HG03342 (cell line): ENCODE measurements around the gene RNF213.
"Not testable (repeated sequence)": the region's sequence is repeated elsewhere in the genome, so short reads cannot be mapped to it uniquely, and the experiment has no call there.

Experiments
- ATAC-seq: cut with Tn5 transposase; IDR thresholded peaks from one replicate; pipeline ENCODE4 v1.9.1; 2021; ENCODE audit warnings: mild to moderate bottlenecking, moderate library complexity; ENCODE audit not compliant: unreplicated experiment

The RNF213 gene

DNA sequence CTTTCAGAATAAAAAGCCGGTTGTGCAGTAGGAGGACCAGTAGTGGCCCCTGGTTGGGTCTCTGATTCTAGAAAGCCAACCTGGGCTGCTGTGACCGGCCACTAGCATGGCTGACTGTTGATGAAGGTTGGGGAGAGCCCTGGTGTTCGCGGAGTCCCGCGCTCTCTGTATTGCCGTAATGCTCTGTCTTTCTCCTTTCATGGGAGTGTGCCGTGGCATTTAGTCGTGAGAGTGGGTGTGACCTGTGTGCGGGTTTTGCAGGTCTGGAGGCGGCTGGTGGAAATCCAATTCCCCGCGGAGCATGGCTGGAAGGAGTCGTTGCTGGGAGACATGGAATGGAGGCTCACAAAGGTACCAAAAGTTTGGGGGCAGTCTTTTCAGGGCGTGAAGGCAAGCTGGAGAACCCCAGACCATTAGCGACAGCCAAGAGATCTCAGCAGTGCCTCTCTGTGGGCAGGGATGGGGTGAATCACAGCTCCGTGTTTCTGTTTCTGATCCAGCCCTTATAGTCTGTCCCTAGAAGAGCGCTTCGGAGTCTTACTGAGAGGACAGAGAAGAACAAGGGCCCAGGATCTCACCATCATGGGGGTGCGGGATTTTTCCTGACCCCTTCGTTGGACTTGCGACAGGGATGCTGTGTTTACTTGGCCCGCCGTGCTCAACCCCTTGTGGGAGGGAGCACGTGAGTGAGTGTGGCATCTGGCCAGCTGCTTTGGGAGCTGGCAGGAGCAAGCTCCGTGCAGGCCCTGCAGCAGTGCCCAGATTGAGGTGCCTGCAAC, 56.5 kb downstream of the RNF213 start:
- ATAC-seq: no peak

DNA sequence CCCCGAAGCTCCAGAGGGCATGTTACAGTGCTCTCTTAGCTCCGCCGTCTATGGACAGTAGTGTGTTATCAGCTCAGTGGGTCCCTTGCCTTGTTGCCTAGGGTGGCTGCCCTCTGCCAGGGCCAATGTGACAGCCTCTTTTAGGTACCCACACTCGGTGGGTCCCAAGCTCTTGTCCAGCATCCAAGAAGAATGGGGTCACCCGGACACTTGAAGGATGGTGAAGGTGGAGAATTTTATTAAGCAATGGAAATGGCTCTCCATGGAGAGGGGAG, 57.0 kb downstream of the RNF213 start:
- no peak for ATAC-seq

DNA sequence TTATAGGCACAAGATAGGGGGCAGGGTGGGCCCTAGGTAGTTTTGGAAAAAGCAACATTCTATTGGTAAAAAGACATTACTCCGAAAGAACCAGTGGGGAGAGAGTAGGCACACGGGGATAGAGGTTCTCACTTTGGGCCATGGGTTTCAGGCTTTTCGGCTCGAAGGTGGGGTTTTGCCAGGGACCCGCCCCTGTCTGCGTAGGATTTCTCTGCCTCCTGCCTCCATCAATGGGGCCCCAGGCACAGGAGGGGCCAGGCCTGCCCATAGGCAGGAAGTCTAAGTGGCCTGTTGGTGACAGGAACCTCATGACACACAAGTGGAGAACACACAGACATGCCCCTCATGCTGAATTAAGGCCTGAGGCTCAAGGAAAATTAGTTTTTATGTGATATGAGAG, 57.5 kb downstream of the RNF213 start:
- ATAC-seq: no peak

DNA sequence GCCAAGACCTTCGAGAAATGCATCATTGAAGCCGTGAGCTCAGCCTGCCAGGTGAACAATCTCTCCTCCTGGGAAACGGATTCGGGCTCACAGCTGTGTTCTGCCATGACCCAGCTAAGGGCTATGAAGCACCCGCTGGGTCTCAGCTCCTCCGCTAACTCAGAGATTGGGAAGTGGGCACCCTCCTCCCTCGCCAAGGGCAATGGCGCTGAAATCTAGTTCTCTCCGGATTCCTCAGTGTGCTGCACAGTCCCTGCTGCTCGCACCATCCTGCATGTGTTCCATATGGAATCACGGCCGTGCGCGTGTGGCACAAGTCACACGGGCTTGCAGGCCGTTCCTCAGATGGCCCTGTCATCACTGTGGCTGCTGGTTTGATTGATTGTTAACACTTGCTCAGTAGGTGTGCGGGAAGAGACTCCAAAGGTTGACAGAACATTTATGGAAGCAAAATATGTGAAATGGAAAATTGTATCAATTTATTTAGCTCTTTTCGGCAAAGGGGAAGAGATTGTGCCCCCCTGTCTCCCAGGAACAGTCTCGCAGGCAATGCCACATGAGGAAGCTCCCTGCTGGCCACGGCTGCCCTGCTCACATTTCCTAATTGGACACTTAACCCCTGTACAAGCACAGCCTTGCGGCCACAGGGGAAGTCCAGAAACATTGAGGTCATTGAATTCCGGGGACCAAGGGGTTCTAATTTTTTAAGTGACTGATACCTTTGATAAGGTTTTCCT, 58.8 kb downstream of the RNF213 start:
- no peak for ATAC-seq

DNA sequence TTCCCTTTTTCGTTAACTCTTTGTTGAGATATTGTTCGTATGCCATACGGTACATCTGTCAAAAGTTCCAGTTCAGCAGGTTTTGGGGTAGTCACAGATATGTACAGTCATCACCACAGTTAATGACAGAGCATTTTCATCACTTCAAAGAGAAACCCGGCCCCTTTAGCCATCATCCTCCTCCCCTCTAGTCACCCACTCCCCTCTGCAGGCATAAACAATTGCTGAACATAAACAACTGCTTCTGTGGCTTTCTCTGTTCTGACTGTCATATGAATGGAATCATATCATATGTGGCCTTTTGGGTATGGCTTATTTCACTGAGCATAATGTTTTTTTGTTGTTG, 59.3 kb downstream of the RNF213 start:
- ATAC-seq: no peak

DNA sequence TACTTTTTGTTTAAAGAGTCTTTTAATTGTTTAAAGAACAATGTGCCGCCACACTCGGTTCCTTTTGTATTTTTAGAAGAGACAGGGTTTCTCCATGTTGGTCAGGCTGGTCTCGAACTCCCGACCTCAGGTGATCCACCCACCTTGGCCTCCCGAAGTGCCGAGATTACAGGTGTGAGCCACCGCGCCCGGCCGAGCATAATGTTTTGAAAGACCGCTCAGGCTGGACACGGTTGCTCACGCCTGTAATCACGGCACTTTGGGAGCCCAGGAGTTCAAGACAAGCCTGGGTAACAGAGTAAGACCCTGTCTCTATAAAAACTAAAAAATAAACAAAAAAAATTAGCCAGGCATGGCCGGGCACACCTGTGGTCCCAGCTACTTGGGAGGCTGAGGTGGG, 59.8 kb downstream of the RNF213 start:
- no peak for ATAC-seq

DNA sequence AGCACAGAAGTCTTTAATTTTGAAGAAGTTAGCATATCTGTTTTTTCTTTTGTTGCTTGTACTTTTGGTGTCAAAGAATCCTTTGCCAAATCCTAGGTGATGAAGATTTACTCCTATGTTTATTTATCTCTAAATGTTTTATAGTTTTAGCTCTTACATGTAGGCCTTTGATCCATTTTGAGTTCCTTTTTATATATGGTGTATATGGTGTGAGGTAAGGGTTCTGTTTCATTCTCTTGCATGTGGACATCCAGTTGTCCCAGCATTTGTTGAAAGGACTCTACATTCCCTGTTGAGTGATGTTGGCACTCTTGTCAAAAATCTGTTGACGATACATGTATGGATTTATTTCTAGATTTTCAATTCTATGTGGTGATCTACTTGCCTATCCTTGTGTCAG, 62.2 kb downstream of the RNF213 start:
- ATAC-seq: no peak

DNA sequence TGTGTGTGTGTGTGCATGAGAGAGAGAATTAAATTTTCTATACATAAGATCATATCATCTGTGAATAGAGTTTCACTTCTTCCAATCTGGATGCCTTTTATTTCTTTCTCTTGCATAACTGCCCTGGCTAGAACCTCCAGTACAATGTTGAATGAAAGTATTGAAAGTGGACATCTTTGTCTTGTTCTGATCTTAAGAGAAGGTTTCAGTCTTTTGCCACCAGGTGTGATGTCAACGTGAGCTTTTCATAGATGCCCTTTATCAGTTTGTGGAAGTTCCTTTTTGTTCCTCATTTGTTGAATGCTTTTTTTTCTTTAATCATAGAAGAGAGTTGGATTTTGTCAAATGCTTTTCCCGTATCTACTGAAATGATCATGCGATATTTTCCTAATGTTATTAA, 63.3 kb downstream of the RNF213 start:
- ATAC-seq: no peak

DNA sequence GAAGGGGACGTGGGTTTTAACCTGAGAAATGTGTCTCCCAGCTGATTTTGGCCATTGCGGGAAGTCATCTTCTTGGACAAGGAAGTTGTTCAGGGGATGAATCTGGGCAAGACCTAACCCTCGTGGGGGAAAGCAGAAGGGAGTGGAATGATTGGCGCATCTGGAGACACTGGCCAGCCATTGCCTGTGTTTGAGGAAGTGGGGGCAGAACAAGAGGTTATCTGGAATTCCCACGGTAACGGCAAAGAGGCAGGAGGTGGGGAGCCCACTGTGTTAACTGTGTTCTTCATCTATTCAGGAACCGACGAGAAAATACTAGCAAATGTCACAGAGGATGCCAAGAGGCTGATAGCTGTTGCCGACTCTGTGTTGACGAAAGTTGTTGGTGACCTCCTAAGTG, 66.9 kb downstream of the RNF213 start:
- ATAC-seq: no peak

DNA sequence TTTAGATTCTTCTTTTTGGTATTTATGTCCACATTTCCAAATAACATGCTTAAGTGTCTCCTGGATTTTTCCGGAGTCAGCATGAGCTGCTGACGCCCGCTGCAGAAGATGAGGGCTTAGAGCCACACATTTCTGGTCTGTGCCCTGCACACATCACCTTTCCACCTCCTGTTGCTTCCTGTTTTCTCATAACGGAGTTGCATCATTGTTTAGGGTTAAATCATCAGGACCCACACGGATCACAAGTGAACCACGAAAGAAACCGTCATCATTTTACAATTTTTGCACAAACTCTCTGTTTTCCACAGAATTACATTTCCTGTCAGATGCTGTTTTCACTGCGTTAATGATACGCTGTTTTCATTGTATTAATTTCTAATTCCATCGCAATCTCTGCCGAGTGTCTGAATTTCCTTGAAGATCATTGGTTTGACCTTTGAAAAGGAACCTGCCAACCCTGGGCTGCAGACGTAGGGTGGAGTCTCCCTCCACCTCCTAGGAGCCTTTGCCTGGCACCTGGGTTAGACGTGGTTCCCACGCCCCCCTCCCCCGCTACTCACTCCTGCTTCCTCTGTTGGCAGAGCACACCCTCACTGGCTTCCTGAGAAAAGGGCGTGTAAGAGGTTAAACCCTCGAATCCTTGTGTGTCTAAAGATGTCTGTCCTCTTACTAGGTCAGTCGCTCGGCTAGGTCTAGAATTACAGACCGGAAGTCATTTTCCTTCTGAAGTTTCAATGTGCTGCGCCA, 68.2 kb downstream of the RNF213 start:
- no peak for ATAC-seq

DNA sequence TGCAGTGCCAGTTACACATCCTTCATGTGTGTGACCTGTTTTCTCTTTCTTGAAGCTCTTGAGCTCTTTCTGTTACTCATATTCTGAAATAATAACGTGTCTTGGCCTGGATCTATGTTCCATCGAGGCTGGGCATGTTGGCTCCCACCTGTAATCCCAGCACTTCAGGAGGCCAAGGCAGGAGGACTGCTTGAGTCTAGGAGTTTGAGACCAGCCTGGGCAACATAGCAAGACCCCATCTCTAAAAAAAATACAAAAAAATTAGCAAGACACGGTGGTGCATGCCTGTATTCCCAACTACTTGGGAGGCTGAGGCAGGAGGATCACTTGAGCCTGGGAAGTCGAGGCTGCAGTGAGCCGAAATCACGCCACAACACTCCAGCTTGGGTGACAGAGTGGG, 68.8 kb downstream of the RNF213 start:
- ATAC-seq: not testable (repeated sequence)

DNA sequence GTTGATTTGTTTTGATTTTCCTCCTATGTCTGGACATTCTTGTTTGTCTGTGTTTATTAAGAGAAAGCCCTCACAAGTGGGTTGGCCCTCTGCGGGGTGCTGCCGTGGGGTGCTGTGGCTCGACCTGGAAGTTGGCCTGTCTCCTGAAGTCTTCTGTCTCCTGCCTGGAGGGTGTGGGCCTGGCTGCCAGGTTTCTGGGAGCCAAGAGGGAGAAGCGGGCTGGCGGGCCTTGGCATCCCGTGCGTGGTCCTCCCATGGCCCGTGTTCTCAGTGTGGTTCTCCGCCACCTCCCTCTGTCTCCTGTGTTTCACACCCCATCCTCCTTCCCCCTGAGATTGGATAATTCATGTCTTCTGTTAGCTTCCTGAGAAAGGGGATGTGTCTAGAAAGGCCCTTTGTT, 69.6 kb downstream of the RNF213 start:
- ATAC-seq: no peak

DNA sequence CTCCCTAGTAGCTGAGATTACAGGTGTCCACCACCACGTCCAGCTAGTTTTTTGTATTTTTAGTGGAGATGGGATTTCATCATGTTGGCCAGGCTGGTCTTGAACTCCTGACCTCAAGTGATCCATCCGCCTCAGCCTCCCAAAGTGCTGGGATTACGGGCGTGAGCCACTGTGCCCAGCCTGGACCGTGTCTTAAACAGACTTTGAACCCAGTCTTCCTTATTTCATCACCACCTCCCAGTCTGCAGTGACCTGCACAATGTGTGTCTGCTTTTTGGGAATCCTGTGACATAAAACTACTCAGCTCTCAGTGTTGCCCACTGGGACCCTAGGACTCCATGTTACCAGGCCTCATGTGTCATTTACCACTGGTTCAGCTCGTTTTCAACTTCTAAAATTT, 70.3 kb downstream of the RNF213 start:
- not testable (repeated sequence) for ATAC-seq

DNA sequence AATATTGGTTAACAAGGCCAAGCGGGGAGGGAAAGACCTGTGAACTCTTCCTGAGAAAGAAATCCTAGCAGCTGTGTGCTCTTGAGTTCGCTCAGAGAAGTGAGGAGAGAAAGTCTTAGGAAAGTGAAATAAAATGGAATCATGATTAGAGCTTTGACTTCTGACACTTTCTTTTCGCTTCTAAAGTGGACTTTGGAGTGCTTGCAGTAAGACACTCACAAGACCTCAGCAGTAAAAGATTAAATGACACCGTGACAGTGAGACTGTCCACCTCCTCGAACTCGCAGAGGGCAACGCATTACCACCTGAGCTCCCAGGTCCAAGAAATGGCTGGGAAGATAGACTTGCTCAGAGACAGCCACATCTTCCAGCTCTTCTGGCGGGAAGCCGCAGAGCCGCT, 71.2 kb downstream of the RNF213 start:
- no peak for ATAC-seq

DNA sequence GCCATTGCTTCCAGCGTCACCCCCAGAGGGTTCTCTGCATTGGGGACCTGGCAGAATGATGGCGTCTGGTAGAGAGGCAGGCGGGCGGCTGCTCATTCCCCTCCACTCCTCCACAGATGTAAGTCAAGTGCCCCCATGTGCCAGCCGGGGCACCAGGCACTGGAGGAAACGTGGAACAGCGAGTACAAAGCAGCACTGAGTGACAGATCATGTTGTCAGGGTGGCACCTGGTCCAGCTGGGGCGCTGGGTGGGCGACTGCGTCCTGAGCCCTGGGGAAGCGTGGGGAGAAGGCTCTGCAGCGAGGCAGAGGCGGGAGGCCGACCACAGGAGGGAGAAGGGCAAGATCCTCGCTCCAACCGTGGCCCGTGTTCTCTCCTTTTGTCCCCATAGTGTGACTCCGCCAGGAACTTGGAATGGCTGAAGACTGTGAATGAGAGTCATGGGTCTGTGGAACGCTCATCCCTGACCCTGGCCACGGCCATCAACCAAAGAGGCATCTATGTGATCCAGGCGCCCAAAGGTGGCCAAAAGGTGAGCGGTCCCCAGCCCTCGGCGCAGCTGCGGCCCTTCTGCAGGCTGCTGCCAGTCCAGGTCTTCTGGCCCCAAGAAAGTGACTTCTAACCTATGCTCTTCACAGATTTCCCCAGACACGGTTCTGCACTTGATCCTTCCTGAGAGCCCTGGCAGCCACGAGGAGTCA, 76.7 kb downstream of the RNF213 start:
- no peak for ATAC-seq

DNA sequence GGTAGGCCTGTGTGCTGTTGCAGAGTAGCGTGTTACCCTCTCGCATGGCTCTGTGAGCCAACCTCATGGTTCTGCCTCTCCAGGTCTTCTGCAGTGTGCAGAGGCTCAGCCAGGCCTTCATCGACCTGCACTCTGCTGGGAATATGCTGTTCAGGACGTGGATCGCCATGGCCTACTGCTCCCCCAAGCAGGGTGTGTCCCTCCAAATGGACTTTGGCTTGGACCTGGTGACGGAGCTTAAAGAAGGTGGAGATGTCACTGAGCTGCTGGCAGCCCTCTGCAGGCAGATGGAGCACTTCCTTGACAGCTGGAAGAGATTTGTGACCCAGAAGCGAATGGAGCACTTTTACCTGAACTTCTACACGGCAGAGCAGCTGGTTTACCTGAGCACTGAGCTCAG, 78.5 kb downstream of the RNF213 start:
- no peak for ATAC-seq

DNA sequence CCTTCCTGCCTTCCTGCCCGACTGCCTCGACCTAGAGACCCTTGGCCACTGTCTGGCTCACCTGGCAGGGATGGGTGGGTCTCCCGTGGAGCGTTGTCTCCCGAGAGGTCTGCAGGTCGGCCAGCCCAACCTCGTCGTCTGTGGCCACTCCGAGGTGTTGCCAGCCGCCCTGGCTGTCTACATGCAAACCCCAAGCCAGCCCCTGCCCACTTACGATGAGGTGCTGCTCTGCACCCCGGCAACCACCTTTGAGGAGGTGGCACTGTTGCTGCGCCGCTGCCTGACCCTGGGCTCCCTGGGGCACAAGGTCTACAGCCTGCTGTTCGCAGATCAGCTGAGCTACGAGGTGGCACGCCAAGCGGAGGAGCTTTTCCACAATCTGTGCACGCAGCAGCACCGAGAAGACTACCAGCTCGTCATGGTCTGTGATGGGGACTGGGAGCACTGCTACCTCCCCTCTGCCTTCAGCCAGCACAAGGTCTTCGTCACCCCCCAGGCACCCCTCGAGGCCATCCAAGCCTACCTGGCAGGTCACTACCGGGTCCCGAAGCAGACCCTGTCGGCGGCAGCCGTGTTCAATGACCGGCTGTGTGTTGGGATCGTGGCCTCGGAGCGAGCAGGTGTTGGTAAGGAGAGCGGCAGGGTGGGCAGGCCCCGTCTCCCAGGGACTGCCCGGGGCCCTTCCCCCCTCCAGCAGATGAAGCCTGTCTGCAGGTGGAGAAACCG, 79.2 kb downstream of the RNF213 start:
- no peak for ATAC-seq

DNA sequence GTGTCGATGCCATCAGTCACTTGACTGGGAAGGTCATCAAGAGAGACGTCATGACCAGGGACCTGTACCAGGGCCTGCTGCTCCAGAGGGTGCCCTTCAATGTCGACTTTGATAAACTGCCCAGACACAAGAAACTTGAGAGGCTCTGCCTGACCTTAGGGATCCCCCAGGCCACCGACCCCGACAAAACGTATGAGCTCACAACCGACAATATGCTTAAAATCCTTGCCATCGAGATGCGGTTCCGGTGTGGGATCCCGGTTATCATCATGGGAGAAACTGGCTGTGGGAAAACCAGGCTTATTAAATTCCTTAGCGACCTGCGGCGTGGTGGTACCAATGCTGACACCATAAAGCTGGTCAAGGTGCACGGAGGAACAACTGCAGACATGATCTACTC, 84.7 kb downstream of the RNF213 start:
- ATAC-seq: no peak

DNA sequence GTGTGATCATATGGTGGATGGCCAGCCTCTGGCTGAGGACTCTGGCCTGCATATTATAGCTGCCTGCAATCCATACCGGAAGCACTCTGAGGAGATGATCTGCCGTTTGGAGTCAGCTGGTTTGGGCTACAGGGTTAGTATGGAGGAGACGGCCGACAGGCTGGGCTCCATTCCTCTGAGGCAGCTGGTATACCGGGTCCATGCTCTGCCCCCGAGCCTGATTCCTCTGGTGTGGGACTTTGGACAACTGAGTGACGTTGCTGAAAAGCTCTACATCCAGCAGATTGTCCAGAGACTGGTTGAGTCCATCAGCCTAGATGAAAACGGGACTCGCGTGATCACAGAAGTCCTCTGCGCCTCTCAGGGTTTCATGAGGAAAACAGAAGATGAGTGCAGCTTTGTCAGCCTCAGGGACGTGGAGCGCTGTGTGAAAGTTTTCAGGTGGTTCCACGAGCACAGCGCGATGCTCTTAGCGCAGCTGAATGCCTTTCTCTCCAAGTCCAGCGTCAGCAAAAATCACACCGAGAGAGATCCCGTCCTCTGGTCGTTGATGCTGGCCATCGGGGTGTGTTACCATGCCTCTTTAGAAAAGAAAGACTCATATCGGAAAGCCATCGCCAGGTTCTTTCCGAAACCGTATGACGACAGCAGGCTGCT, 85.3 kb downstream of the RNF213 start:
- ATAC-seq: no peak

DNA sequence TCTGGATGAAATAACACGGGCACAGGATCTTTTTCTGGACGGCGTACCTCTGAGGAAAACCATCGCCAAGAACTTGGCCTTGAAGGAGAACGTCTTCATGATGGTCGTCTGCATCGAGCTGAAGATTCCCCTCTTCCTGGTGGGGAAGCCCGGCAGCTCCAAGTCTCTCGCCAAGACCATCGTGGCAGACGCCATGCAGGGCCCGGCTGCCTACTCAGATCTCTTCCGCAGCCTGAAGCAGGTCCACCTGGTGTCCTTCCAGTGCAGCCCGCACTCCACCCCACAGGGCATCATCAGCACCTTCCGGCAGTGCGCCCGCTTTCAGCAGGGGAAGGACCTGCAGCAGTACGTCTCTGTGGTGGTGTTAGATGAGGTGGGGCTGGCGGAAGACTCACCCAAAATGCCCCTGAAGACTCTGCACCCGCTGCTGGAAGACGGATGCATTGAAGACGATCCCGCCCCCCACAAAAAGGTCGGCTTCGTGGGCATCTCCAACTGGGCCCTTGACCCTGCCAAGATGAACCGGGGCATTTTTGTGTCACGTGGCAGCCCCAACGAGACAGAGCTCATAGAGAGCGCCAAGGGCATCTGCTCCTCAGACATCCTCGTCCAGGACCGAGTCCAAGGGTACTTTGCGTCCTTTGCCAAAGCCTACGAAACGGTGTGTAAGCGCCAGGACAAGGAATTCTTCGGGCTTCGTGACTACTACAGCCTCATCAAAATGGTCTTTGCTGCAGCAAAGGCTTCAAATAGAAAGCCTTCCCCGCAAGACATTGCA, 86.0 kb downstream of the RNF213 start:
- no peak for ATAC-seq
